ENCODE results near the gene PCBP3.

The PCBP3 gene

GRCh38 chr21:45920824-45921600 lies 277.5 kb downstream of the PCBP3 start:
- H3K9ac ChIP-seq: no peak overlapping the region
- peaks cover 54% of the 10 kb centered on the region for H3K27me3 ChIP-seq (ENCODE audit: insufficient read depth, low read depth)
- TF ChIP-seq, protein P1, sequence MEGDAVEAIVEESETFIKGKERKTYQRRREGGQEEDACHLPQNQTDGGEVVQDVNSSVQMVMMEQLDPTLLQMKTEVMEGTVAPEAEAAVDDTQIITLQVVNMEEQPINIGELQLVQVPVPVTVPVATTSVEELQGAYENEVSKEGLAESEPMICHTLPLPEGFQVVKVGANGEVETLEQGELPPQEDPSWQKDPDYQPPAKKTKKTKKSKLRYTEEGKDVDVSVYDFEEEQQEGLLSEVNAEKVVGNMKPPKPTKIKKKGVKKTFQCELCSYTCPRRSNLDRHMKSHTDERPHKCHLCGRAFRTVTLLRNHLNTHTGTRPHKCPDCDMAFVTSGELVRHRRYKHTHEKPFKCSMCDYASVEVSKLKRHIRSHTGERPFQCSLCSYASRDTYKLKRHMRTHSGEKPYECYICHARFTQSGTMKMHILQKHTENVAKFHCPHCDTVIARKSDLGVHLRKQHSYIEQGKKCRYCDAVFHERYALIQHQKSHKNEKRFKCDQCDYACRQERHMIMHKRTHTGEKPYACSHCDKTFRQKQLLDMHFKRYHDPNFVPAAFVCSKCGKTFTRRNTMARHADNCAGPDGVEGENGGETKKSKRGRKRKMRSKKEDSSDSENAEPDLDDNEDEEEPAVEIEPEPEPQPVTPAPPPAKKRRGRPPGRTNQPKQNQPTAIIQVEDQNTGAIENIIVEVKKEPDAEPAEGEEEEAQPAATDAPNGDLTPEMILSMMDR (conservative IDR thresholded peaks at IDR 0.05; ENCODE audit: low read depth, low read length): no peak

DNA sequence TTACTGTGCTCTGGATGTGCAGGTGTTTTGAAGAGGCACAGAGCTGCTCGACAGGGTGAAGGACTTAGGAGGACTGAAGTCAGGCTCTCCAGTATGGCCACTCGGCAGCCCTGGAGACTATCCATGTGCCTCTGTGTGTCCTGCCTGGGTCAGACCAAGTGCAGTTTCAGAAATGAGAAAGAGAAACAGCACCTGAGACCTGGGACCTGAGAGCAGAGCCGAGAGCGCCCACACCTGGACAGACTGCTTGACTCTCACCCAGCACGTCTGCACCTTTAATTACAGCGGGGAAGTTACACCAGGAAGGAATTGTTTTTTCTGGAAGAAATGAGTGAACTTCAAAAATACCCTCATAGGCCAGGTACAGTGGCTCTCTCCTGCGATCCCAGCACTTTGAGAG lies 278.4 kb downstream of the PCBP3 start:
- Histone ChIP-seq H3K27me3 (ENCODE audit: insufficient read depth, low read depth) (peaks cover 45% of the 10 kb centered on the region), H4K20me1 (ENCODE audit: insufficient read depth) (no peaks in the 10 kb centered on the region), H3K79me2 (ENCODE audit: insufficient read depth, low read depth) (no peaks in the 10 kb centered on the region), H3K4me1 (ENCODE audit: low read depth, poor library complexity, severe bottlenecking) (no peaks in the 10 kb centered on the region), H2AFZ (ENCODE audit: low read depth) (no peak overlapping the region), H3K4me3 (IDR thresholded peaks at IDR 0.05; ENCODE audit: insufficient read depth, low read depth, low read length) (no peak overlapping the region), H3K27ac (no peak overlapping the region), H3K4me2 (no peak overlapping the region), H3K36me3 (ENCODE audit: insufficient read depth) (no peaks in the 10 kb centered on the region), H3K9ac (no peak overlapping the region)
- TF ChIP-seq, protein P1 (conservative IDR thresholded peaks at IDR 0.05; ENCODE audit: low read depth, low read length): no peak

More at GRCh38 chr21:45920824-45921600, 277.5 kb downstream of the PCBP3 start:
- no peaks in the 10 kb centered on the region for H4K20me1 ChIP-seq (ENCODE audit: insufficient read depth)
- H2AFZ ChIP-seq (ENCODE audit: low read depth): no peak overlapping the region
- H3K4me3 ChIP-seq (IDR thresholded peaks at IDR 0.05; ENCODE audit: insufficient read depth, low read depth, low read length): no peak overlapping the region
- H3K79me2 ChIP-seq (ENCODE audit: insufficient read depth, low read depth): no peaks in the 10 kb centered on the region
- no peaks in the 10 kb centered on the region for H3K36me3 ChIP-seq (ENCODE audit: insufficient read depth)
- no peak overlapping the region for H3K27ac ChIP-seq
- no peaks in the 10 kb centered on the region for H3K4me1 ChIP-seq (ENCODE audit: low read depth, poor library complexity, severe bottlenecking)
- no peak overlapping the region for H3K4me2 ChIP-seq

GRCh38 chr21:45922648-45923047 lies 279.1 kb downstream of the PCBP3 start:
- Histone ChIP-seq H3K4me1 (ENCODE audit: low read depth, poor library complexity, severe bottlenecking) (no peaks in the 10 kb centered on the region), H3K27me3 (ENCODE audit: insufficient read depth, low read depth) (peaks cover 38% of the 10 kb centered on the region), H4K20me1 (ENCODE audit: insufficient read depth) (no peaks in the 10 kb centered on the region), H3K27ac (no peak overlapping the region), H3K9ac (no peak overlapping the region), H3K4me3 (IDR thresholded peaks at IDR 0.05; ENCODE audit: insufficient read depth, low read depth, low read length) (no peak overlapping the region), H3K4me2 (no peak overlapping the region), H2AFZ (ENCODE audit: low read depth) (no peak overlapping the region), H3K36me3 (ENCODE audit: insufficient read depth) (no peaks in the 10 kb centered on the region), H3K79me2 (ENCODE audit: insufficient read depth, low read depth) (no peaks in the 10 kb centered on the region)
- TF ChIP-seq, protein P1 (conservative IDR thresholded peaks at IDR 0.05; ENCODE audit: low read depth, low read length): no peak

DNA sequence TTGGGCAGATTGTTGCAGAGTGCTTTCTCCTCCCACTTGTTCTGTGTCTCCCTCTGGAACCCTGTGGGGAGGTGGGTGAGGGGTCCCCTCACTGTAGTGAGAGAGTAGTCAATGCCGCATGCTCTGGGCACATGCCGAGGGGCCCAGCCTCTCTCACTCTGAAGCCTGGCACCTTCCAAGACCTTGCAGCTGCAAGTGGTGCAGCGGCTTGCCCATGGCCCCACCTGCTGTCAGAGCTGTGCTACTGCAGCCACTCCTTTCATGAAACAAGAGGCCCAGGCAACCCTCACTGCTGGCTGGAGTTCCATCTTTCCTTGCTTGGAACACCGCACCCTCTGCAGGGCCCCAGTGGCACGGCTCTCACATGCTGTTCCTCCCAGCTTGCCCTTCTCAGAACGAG lies 279.6 kb downstream of the PCBP3 start:
- no peak overlapping the region for H2AFZ ChIP-seq (ENCODE audit: low read depth)
- H3K4me2 ChIP-seq: no peak overlapping the region
- H3K79me2 ChIP-seq (ENCODE audit: insufficient read depth, low read depth): no peaks in the 10 kb centered on the region
- TF ChIP-seq, protein P1 (conservative IDR thresholded peaks at IDR 0.05; ENCODE audit: low read depth, low read length): peak; percentile 58
- H3K36me3 ChIP-seq (ENCODE audit: insufficient read depth): no peaks in the 10 kb centered on the region
- H3K27ac ChIP-seq: no peak overlapping the region
- no peak overlapping the region for H3K4me3 ChIP-seq (IDR thresholded peaks at IDR 0.05; ENCODE audit: insufficient read depth, low read depth, low read length)
- H4K20me1 ChIP-seq (ENCODE audit: insufficient read depth): no peaks in the 10 kb centered on the region
- no peaks in the 10 kb centered on the region for H3K4me1 ChIP-seq (ENCODE audit: low read depth, poor library complexity, severe bottlenecking)
- H3K27me3 ChIP-seq (ENCODE audit: insufficient read depth, low read depth): peaks cover 33% of the 10 kb centered on the region
- no peak overlapping the region for H3K9ac ChIP-seq
